COLO829 (cell line): ENCODE measurements around the gene SPACA7.
"Not testable (repeated sequence)": the region's sequence is repeated elsewhere in the genome, so short reads cannot be mapped to it uniquely, and the experiment has no call there.

Experiments
- DNase-seq: peaks from one replicate; pipeline ENCODE4 v3.0.0; 2012; ENCODE audit warnings: low spot score

Gene SPACA7

GRCh38 chr13:112350300-112350699 lies 25.9 kb upstream of the SPACA7 start:
- DNase-seq: no peak

- DNase-seq: no peak
Measured at GRCh38 chr13:112351825-112352224, 24.3 kb upstream of the SPACA7 start.

- no peak for DNase-seq
Measured at GRCh38 chr13:112353856-112354255, 22.3 kb upstream of the SPACA7 start.

GRCh38 chr13:112354330-112355273 lies 21.6 kb upstream of the SPACA7 start:
- DNase-seq: no peak

- no peak for DNase-seq
Measured at GRCh38 chr13:112355274-112355838, 20.8 kb upstream of the SPACA7 start.

GRCh38 chr13:112356190-112356589 lies 20.0 kb upstream of the SPACA7 start:
- no peak for DNase-seq

- no peak for DNase-seq
Measured at GRCh38 chr13:112358156-112358555, 18.0 kb upstream of the SPACA7 start.

- DNase-seq: no peak
Measured at GRCh38 chr13:112362021-112362420, 14.1 kb upstream of the SPACA7 start.

- no peak for DNase-seq
Measured at GRCh38 chr13:112363867-112364528, 12.2 kb upstream of the SPACA7 start.

GRCh38 chr13:112366907-112367646 lies 9.1 kb upstream of the SPACA7 start:
- no peak for DNase-seq

- no peak for DNase-seq
Measured at GRCh38 chr13:112368883-112369282, 7.3 kb upstream of the SPACA7 start.

- no peak for DNase-seq
Measured at GRCh38 chr13:112370311-112370710, 5.8 kb upstream of the SPACA7 start.

GRCh38 chr13:112374271-112374670 lies 1.9 kb upstream of the SPACA7 start:
- DNase-seq: no peak

GRCh38 chr13:112391746-112392145 lies 15.6 kb downstream of the SPACA7 start:
- DNase-seq: no peak

- no peak for DNase-seq
Measured at GRCh38 chr13:112392719-112393118, 16.6 kb downstream of the SPACA7 start.

- not testable (repeated sequence) for DNase-seq
Measured at GRCh38 chr13:112395022-112395421, 18.9 kb downstream of the SPACA7 start.

- not testable (repeated sequence) for DNase-seq
Measured at GRCh38 chr13:112395941-112396340, 19.8 kb downstream of the SPACA7 start.

GRCh38 chr13:112397108-112397507 lies 21.0 kb downstream of the SPACA7 start:
- no peak for DNase-seq

- DNase-seq: not testable (repeated sequence)
Measured at GRCh38 chr13:112398347-112398746, 22.2 kb downstream of the SPACA7 start.

GRCh38 chr13:112409828-112410227 lies 33.7 kb downstream of the SPACA7 start:
- not testable (repeated sequence) for DNase-seq

- DNase-seq: no peak
Measured at GRCh38 chr13:112416647-112417046, 40.5 kb downstream of the SPACA7 start.

- no peak for DNase-seq
Measured at GRCh38 chr13:112417079-112417478, 40.9 kb downstream of the SPACA7 start.
